DLD1 (cell line): Measurements from ENCODE around the gene KARS1.
"Not testable (repeated sequence)": the region's sequence is repeated elsewhere in the genome, so short reads cannot be mapped to it uniquely, and the experiment has no call there.

Source experiments
- in situ Hi-C: cut with HindIII; loops from 2 replicates; pipeline ENCODE4 v1.10.0; 2017; ENCODE audit warnings: low sequenced_read_pairs

The KARS1 gene

GRCh38 chr16:75626806-75627205 is 20.7 kb downstream of the KARS1 start:
- in situ Hi-C loops: no loop called here

GRCh38 chr16:75624921-75625334 is 22.5 kb downstream of the KARS1 start:
- in situ Hi-C loops: no loop called here

DNA sequence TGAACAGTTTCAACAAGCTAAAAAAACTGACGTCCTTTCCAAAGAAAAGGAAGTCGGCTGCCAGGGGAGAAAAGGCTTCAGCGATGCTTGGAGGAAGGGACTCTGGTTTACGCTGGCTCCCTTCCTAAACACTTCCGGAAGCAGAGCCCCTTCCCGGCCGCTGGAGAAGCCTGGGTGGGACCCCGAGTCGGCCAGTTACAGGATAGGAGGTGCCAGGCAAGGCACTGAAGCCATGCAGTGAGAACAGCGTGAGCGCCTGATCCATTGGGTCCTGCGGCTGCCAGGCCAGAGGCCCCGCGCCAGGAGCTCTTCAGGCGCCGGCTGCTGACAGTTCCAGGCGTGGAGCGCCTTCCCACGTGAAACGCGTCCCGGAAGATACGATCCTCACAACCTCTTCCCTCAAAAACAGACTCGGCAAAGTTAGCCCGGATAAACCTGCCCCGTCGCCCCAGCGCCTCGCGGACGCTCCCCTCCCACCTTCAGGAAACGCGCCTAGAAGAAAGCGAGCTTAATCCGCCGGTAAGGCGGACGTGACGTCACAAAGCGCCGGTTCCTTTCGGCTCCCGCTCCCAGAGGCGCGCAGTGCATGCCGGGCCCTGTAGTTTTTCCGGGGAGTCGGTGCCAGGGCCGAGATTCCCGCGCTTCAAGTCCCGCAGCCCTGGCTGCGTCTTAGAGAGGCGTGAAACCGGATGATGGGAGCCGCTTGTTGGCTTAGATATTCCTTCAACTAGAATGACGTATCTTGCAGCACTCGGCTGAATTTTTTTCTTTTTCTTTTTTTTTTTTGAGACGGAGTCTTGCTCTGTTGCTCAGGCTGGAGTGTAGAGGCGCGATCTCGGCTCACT is 24.5 kb downstream of the KARS1 start, which contains the start of gene ADAT1:
TSS of gene ADAT1 (minus strand) at position 521 of the 845 bp plus-strand sequence. CDS start 2,482 bp downstream, outside the sequence.
- in situ Hi-C loops: no loop called here

- in situ Hi-C loops: no loop called here
Observed at GRCh38 chr16:75621170-75621477, 26.3 kb downstream of the KARS1 start.

GRCh38 chr16:75620326-75621169 is 26.9 kb downstream of the KARS1 start:
- in situ Hi-C loops: no loop called here

GRCh38 chr16:75618780-75619179 is 28.7 kb downstream of the KARS1 start:
- in situ Hi-C loops: no loop called here

- in situ Hi-C loops: no loop called here
Observed at GRCh38 chr16:75617121-75617520, 30.3 kb downstream of the KARS1 start.

- in situ Hi-C loops: no loop called here
Observed at GRCh38 chr16:75616521-75617010, 30.9 kb downstream of the KARS1 start.

- in situ Hi-C loops: no loop called here
Observed at GRCh38 chr16:75615619-75616018, 31.8 kb downstream of the KARS1 start.

DNA sequence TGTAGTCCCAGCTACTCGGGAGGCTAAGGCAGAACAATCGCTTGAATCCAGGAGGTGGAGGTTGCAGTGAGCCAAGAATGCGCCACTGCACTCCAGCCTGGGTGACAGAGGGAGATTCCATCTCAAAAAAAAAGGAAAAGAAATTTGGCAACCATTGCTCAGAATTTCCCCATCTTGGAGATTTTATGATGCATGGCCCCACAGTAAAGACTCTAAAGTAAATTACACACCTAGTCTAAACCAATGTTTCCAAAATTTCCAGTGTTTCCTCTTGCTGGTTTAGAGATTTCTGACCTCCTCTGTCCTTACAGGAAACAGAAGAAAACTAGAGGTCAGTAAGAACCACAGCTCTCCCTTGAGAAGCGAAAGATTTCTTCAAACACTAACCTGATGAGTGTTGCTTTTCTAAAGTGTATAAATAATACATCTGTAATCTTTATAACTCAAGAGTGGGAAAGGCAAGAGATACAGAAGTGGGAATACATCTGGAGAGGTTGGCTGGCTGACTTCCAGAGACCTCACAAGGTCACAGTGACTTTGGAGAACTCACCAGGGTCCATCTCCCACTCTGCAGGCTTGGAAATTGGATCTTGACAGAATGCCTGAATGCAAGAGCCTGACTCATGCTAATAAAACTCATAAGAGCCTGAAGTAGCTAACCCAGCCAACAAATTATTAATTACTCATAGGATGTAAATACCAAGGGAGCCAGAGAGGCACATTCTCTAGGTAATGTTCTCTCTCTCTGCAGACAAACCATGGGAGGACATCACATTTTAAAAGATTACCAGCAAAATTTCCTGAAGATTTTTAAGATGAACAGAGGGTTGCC is 33.2 kb downstream of the KARS1 start:
- in situ Hi-C loops: no loop called here

DNA sequence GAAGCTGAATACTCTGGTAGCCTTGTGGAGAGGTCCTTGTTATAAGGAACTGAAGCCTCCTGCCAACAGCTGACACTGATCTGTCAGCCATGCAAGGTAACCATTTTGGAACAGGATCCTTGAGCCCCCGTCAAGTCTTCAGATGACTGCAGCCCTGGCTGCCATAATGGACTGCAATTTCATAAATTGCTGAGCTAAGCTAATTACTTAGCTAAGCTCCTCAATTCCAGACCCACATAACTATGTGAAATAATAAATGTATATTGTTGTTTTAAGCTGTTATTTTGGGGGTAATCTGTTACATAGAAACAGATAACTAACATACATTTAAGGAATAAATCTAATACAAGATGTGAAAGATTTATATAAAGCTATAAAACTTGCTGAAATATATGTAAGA is 41.0 kb downstream of the KARS1 start:
- in situ Hi-C loops: no loop called here

DNA sequence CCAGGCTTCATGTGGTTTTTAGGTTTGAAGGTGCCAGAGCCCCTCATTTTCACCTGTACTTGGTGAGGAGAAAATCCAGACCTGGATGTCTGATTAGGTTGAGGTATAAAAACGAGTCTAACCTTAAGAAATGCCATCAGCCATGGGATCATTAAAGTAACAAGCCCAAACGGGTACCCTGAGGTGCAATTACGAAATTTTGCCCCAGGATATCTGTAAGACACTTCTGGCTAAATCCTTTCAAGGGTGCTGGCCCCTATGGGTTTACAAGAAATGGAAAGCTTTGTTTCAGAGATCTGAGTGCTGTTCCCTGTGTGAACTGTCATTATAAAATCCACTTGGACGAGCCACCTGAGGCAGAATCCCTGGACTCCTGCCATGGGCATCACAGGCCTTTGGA is 44.2 kb downstream of the KARS1 start:
- in situ Hi-C loops: no loop called here

DNA sequence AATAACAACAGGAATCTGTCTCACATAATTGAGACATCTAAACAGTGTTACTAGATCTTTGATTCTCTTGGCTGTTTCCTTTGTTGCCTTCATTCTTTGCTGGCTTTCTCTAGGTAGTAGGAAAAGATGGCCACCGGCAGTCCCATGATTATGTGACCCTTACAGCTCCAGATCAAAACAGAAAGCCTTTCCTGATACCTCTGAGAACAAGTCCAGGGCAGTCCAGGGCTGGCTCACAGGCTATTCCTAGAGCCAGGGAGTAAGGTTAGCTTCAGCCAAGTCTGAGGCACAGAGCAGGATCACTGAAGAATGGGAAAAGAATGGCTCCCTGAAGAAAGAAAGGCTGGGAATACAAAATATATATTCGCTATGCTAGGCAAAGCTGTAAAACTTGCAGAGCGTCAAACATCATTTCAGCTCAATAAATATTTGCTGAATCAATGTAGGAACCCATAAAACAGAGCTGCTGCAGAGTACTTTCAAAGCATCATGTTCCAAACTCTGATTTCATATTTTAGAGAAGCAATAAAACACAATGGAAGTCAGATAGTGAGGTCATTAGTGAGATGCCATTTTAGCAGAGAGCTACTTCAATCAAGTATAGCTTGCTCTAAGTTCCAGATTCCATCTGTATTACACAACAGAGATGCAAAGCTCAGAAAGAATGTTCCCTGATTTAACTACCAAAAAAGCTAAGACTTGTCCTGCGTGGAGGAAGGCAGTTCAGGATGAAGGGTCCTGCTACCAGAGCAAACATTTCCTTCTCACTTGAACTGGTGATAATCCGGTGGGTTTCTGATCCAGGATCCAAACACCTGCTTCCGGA is 47.8 kb downstream of the KARS1 start:
- in situ Hi-C loops: no loop called here

GRCh38 chr16:75593825-75594820 is 53.3 kb downstream of the KARS1 start:
- in situ Hi-C loops: no loop called here

DNA sequence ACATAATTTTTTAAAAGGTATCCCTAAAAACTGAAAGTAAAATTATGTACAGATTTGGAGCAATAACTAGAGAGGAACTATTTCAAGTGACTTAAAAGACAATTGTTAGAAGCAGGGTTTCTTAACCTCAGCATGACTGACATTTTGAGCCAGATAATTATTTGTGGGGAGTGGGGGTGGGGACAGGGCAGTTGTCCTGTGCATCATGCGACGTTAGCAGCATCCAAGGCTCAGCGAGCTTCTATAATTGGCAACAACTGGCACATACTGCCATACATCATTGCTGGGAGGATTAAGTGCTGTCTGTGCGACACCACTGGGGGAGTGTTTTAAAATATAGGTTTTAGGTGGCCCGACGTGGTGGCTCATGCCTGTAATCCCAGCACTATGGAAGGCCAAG is 54.2 kb downstream of the KARS1 start:
- in situ Hi-C loops: no loop called here

GRCh38 chr16:75591927-75592326 is 55.5 kb downstream of the KARS1 start:
- in situ Hi-C loops: not testable (repeated sequence)

GRCh38 chr16:75590920-75591843 is 56.3 kb downstream of the KARS1 start:
- in situ Hi-C loops: no loop called here

DNA sequence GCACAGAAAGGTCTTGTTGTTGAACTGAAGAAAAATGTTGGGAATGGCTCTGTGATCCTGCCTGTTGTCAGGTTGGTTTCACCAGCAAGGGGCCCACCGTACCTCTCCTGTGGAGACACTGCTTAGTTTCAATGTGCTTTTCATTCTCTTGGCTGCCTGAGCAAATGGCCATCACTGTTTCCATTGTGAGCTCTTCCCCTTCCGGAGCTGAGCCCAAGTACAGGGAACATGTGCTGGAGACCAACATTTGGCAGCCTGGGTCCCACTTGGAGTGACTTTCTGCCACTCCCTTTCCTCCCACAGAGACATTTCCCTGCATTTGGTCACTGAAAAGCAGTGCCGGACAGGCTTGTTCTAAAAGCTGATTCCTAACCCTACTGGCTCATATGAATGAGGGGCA is 58.2 kb downstream of the KARS1 start:
- in situ Hi-C loops: no loop called here
